HEK293 (cell line): Measurements from ENCODE around the gene METTL14.

Experiments used
- CTCF ChIP-seq: fragments of 450-650 bp; formaldehyde crosslinking; IDR thresholded peaks from 2 replicates; pipeline ENCODE4 v1.5.1; 2016; ENCODE audit warnings: missing biosample characterization, missing genetic modification characterization
- HOXD13 ChIP-seq: sonication (generic); formaldehyde crosslinking; IDR thresholded peaks from 2 replicates; pipeline ENCODE4 v1.8.0; 2022; ENCODE audit warnings: missing genetic modification reagents, borderline replicate concordance
- ZNF302 ChIP-seq: fragments of 450-650 bp; formaldehyde crosslinking; IDR thresholded peaks from 2 replicates; pipeline ENCODE4 v1.5.1; 2016; ENCODE audit warnings: missing biosample characterization, missing genetic modification characterization, low read depth

- TF ChIP-seq CTCF (tag by site-specific recombination) (no peak), HOXD13 (no peak), ZNF302 (tag by site-specific recombination) (no peak)
These were observed 68.5 kb downstream of the METTL14 start for GRCh38 chr4:118753685-118754084.
